Astrocyte (in vitro differentiated cells and primary cell): ENCODE data around the gene FAM168A. TPM values are rescaled to one million over a fixed set of nuclear protein-coding genes. Genes with fewer than 3 reads are reported as not detected.

ENCODE experiments used
- DNase-seq: peaks from one replicate; pipeline ENCODE4 v3.0.0-alpha.2; 2010; ENCODE audit warnings: low read depth
- FAIRE-seq: peaks from 2 replicates; lab custom pipeline; 2011; peaks lifted over from hg19 to GRCh38; lab: Jason Lieb, UNC
- H2AFZ ChIP-seq: 2 replicates; pipeline ENCODE4 v1.6.0; 2012; ENCODE audit warnings: low read depth, low read length, inconsistent platforms
- H3K27ac ChIP-seq: 2 replicates; pipeline ENCODE4 v1.5.1; 2011; ENCODE audit warnings: low read depth, low read length, inconsistent platforms
- H3K27me3 ChIP-seq: 2 replicates; pipeline ENCODE4 v1.6.0; 2011; ENCODE audit warnings: low read length, inconsistent platforms; ENCODE audit not compliant: insufficient read depth
- H3K36me3 ChIP-seq: 2 replicates; pipeline ENCODE4 v1.5.1; 2011; ENCODE audit warnings: low read length, inconsistent platforms; ENCODE audit not compliant: insufficient read depth
- H3K4me1 ChIP-seq: 2 replicates; pipeline ENCODE4 v1.5.1; 2011; ENCODE audit warnings: low read length, inconsistent platforms; ENCODE audit not compliant: insufficient read depth
- H3K4me2 ChIP-seq: 2 replicates; pipeline ENCODE4 v1.6.0; 2012; ENCODE audit warnings: low read length, inconsistent platforms
- H3K4me3 ChIP-seq: 2 replicates; pipeline ENCODE4 v1.5.1; 2011; ENCODE audit warnings: low read depth, mild to moderate bottlenecking, low read length, inconsistent platforms; ENCODE audit not compliant: insufficient read depth
- H3K79me2 ChIP-seq: 2 replicates; pipeline ENCODE4 v1.6.0; 2012; ENCODE audit warnings: mild to moderate bottlenecking, low read length, inconsistent platforms; ENCODE audit not compliant: insufficient read depth
- H3K9ac ChIP-seq: 2 replicates; pipeline ENCODE4 v1.6.0; 2012; ENCODE audit warnings: mild to moderate bottlenecking, low read length, inconsistent platforms
- H3K9me3 ChIP-seq: 2 replicates; pipeline ENCODE4 v1.5.1; 2012; ENCODE audit warnings: low read depth, mild to moderate bottlenecking, low read length, inconsistent platforms; ENCODE audit not compliant: insufficient read depth
- H4K20me1 ChIP-seq: 2 replicates; pipeline ENCODE4 v1.6.0; 2012; ENCODE audit warnings: low read length, inconsistent platforms; ENCODE audit not compliant: insufficient read depth
- H3K27ac Mint-ChIP-seq: one replicate; pipeline ENCODE4 v1.8.0; 2021; ENCODE audit warnings: mild to moderate bottlenecking, mixed read lengths; ENCODE audit not compliant: unreplicated experiment
- H3K27me3 Mint-ChIP-seq: one replicate; pipeline ENCODE4 v1.8.0; 2021; ENCODE audit warnings: low read depth, mixed read lengths; ENCODE audit not compliant: unreplicated experiment
- H3K36me3 Mint-ChIP-seq: one replicate; pipeline ENCODE4 v1.8.0; 2021; ENCODE audit warnings: low read depth, mixed read lengths; ENCODE audit not compliant: unreplicated experiment
- H3K4me1 Mint-ChIP-seq: one replicate; pipeline ENCODE4 v1.8.0; 2021; ENCODE audit warnings: low read depth, mixed read lengths; ENCODE audit not compliant: unreplicated experiment
- H3K4me3 Mint-ChIP-seq: one replicate; pipeline ENCODE4 v1.8.0; 2021; ENCODE audit warnings: mild to moderate bottlenecking, moderate library complexity, mixed read lengths; ENCODE audit not compliant: unreplicated experiment
- H3K9me3 Mint-ChIP-seq: one replicate; pipeline ENCODE4 v1.8.0; 2021; ENCODE audit warnings: mild to moderate bottlenecking, mixed read lengths; ENCODE audit not compliant: unreplicated experiment
- EZH2 ChIP-seq: IDR thresholded peaks from 2 replicates; pipeline ENCODE4 v1.6.1; 2012; ENCODE audit warnings: mild to moderate bottlenecking, low read length, inconsistent platforms; ENCODE audit not compliant: insufficient read depth
- total RNA-seq: library from RNA; stranded (reverse); gene quantifications from 2 replicates; pipeline ENCODE4 v1.2.1, GENCODE V29; 2021
- TF ChIP-seq, protein P1 (sequence below): IDR thresholded peaks from 2 replicates; pipeline ENCODE4 v1.5.1; 2011; ENCODE audit warnings: low read depth, mild to moderate bottlenecking, inconsistent platforms, low read length, moderate library complexity; ENCODE audit not compliant: insufficient read depth

FAM168A gene
- total RNA-seq, 1 donor from 2014 or later: 44.8 TPM

DNA sequence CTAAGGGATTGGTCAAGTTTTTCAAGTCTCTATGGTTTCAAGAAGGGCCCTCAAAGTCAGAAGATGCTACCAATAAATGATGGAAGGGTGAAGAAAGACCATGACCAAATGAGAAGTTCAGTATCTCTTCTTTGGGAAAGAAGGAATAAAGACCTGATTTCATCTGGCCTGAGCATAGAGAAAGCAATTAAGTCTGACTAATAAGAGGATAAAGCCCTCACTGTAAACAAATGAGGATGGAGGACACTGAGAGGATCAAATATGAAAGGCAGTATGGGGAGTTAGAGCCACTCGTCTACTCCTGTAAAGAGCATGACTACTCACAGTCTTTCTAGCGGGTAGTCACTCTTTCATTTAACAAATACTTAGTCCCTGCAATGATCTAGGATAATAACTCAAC, 44.6 kb downstream of the FAM168A start:
- no peak overlapping the region for H3K4me2 ChIP-seq
- Mint-ChIP-seq H3K9me3 (no peaks in the 10 kb centered on the region), H3K4me1 (peaks cover 13% of the 10 kb centered on the region), H3K36me3 (peaks cover 4% of the 10 kb centered on the region), H3K27me3 (no peaks in the 10 kb centered on the region), H3K4me3 (no peak overlapping the region), H3K27ac (no peak overlapping the region)
- FAIRE-seq (no peak), DNase-seq (no peak)
- no peak overlapping the region for H3K27ac ChIP-seq
- no peak for TF ChIP-seq EZH2
- TF ChIP-seq, protein P1, sequence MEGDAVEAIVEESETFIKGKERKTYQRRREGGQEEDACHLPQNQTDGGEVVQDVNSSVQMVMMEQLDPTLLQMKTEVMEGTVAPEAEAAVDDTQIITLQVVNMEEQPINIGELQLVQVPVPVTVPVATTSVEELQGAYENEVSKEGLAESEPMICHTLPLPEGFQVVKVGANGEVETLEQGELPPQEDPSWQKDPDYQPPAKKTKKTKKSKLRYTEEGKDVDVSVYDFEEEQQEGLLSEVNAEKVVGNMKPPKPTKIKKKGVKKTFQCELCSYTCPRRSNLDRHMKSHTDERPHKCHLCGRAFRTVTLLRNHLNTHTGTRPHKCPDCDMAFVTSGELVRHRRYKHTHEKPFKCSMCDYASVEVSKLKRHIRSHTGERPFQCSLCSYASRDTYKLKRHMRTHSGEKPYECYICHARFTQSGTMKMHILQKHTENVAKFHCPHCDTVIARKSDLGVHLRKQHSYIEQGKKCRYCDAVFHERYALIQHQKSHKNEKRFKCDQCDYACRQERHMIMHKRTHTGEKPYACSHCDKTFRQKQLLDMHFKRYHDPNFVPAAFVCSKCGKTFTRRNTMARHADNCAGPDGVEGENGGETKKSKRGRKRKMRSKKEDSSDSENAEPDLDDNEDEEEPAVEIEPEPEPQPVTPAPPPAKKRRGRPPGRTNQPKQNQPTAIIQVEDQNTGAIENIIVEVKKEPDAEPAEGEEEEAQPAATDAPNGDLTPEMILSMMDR: no peak
- H3K9me3 ChIP-seq: no peaks in the 10 kb centered on the region
- peaks cover 30% of the 10 kb centered on the region for H3K79me2 ChIP-seq
- H3K4me3 ChIP-seq: no peak overlapping the region
- no peak overlapping the region for H3K9ac ChIP-seq
- no peaks in the 10 kb centered on the region for H3K4me1 ChIP-seq
- no peaks in the 10 kb centered on the region for H3K27me3 ChIP-seq
- H2AFZ ChIP-seq: no peak overlapping the region
- H4K20me1 ChIP-seq: peaks cover 53% of the 10 kb centered on the region
- no peaks in the 10 kb centered on the region for H3K36me3 ChIP-seq

DNA sequence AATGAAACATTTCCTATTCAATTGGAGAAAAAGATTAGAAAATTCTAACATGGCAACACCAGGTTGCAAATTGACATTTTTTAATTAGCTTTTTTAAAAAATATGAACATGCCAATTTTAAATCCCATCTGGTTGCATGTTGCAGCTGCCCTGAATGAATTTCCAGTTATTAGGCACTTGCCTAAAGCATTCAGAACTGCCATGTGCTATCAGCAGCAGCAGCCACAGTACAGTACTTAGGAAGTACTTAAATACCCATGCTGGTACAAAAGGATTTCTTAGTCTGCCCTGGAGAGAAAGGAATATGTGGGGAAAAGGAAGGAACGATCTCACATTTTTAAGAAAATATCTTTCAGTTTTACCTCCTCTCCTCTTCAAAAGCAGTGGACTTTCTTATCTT, 46.2 kb downstream of the FAM168A start:
- H3K4me3 ChIP-seq: no peak overlapping the region
- Mint-ChIP-seq H3K4me1 (peaks cover 13% of the 10 kb centered on the region), H3K9me3 (no peaks in the 10 kb centered on the region), H3K27ac (no peak overlapping the region), H3K36me3 (peaks cover 4% of the 10 kb centered on the region), H3K27me3 (no peaks in the 10 kb centered on the region), H3K4me3 (no peak overlapping the region)
- H3K4me2 ChIP-seq: no peak overlapping the region
- no peak for FAIRE-seq
- peaks cover 58% of the 10 kb centered on the region for H4K20me1 ChIP-seq
- DNase-seq: no peak
- H3K4me1 ChIP-seq: no peaks in the 10 kb centered on the region
- TF ChIP-seq EZH2: no peak
- TF ChIP-seq, protein P1: no peak
- no peak overlapping the region for H3K27ac ChIP-seq
- H3K9ac ChIP-seq: no peak overlapping the region
- no peak overlapping the region for H2AFZ ChIP-seq
- H3K79me2 ChIP-seq: peaks cover 24% of the 10 kb centered on the region
- H3K36me3 ChIP-seq: no peaks in the 10 kb centered on the region
- H3K27me3 ChIP-seq: no peaks in the 10 kb centered on the region
- H3K9me3 ChIP-seq: no peaks in the 10 kb centered on the region

DNA sequence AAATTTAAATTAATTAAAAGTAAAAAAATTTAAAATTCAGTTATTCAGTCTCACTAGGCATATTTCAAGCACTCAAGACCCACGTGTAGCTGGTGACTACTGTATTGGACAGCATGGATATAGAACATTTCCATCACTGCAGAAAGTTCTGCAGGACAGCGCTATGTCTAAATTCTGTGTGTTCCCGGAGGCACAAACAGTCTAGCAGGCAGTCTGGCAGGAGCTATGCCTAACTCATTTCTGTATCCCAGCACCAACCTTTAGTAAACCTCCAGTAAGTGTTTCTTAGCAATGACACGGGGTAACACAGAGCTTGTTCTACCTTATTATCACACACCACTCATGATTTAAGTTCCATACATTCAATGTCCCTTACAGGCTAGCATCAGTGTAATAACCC, 48.5 kb downstream of the FAM168A start:
- no peak overlapping the region for H3K27ac Mint-ChIP-seq
- no peak overlapping the region for H3K27ac ChIP-seq
- H3K36me3 Mint-ChIP-seq: no peaks in the 10 kb centered on the region
- peaks cover 9% of the 10 kb centered on the region for H3K4me1 Mint-ChIP-seq
- no peak overlapping the region for H3K4me2 ChIP-seq
- DNase-seq (no peak), FAIRE-seq (no peak)
- H3K27me3 ChIP-seq: no peaks in the 10 kb centered on the region
- no peak overlapping the region for H3K4me3 Mint-ChIP-seq
- H3K27me3 Mint-ChIP-seq: no peaks in the 10 kb centered on the region
- no peaks in the 10 kb centered on the region for H3K9me3 Mint-ChIP-seq
- H2AFZ ChIP-seq: no peak overlapping the region
- no peaks in the 10 kb centered on the region for H3K4me1 ChIP-seq
- H3K36me3 ChIP-seq: no peaks in the 10 kb centered on the region
- peaks cover 11% of the 10 kb centered on the region for H3K79me2 ChIP-seq
- no peaks in the 10 kb centered on the region for H3K9me3 ChIP-seq
- H3K4me3 ChIP-seq: no peak overlapping the region
- no peak overlapping the region for H3K9ac ChIP-seq
- peaks cover 51% of the 10 kb centered on the region for H4K20me1 ChIP-seq
- no peak for TF ChIP-seq EZH2
- TF ChIP-seq, protein P1: no peak
